Motor neuron (in vitro differentiated cells): ENCODE results near the gene SUSD4. TPM values are rescaled to one million over a fixed set of nuclear protein-coding genes. Genes with fewer than 3 reads are reported as not detected.

Source experiments
- ATAC-seq, 8 experiments: fragments of 200-7000 bp; cut with Tn5 transposase; replicated peaks in 6 of 8; 2 replicates each; pipeline ENCODE4 v1.8.0; 2021; ENCODE audit warnings: mild to moderate bottlenecking in 8 of 8, moderate library complexity in 8 of 8
- H3K27ac ChIP-seq, 2 donors: fragments of 250-450 bp; sonication (Bioruptor Pico); 2 replicates each; pipeline ENCODE4 v1.9.0; 2021; ENCODE audit warnings: antibody characterized with exemption in 2 of 2, mild to moderate bottlenecking in 2 of 2, moderate library complexity in 1 of 2
- H3K4me1 ChIP-seq, 2 donors: fragments of 250-450 bp; sonication (Bioruptor Pico); replicated peaks in 1 of 2; 2 replicates each; pipeline ENCODE4 v1.6.1; 2021; ENCODE audit warnings: antibody characterized with exemption in 2 of 2, mild to moderate bottlenecking in 2 of 2, moderate library complexity in 1 of 2
- H3K4me3 ChIP-seq, 5 donors: fragments of 250-450 bp; sonication (Bioruptor Pico); 2 replicates each; pipeline ENCODE4 v1.9.0; 2021; ENCODE audit warnings: antibody characterized with exemption in 5 of 5, mild to moderate bottlenecking in 5 of 5, moderate library complexity in 4 of 5
- WGBS, 10 experiments: fragments of 450-650 bp; shearing (Covaris generic); methylation state at CpG; one replicate each; pipeline ENCODE4 v1.0.0; 2022; 5-methylcytosine and 5-hydroxymethylcytosine counted together
- in situ Hi-C, 9 experiments: fragments of 400-800 bp; cut with MboI; loops; one replicate each; pipeline ENCODE4 v1.15.0; 2021; ENCODE audit warnings: low sequenced_read_pairs in 9 of 9, low pct_unique_long_range_greater_than_20kb in 2 of 9; ENCODE audit not compliant: unreplicated experiment in 9 of 9
- total RNA-seq, 8 experiments: library from RNA; unstranded; fragments of 300-600 nt; gene quantifications; 2 replicates each; pipeline versions ENCODE4 v1.2.3 to v1.2.4, GENCODE V29; 2022

Gene SUSD4
- total RNA-seq, 8 experiments from 2014 or later, result 5.4 to 28.7 (median 15.7) TPM

GRCh38 chr1:223233410-223234169 lies 130.4 kb downstream of the SUSD4 start:
- 14 to 92% (median 67%) methylated on average over 2 to 9 of the region's 11 CpGs for WGBS, 10 experiments
- peak in 3 of 8 experiments; percentile 73 to 92 (median 91) for ATAC-seq
- H3K4me1 ChIP-seq, result no peaks in the 10 kb centered on the region
- in situ Hi-C loops, result no loop called here
- H3K4me3 ChIP-seq, result no peak overlapping the region
- no peak overlapping the region for H3K27ac ChIP-seq

GRCh38 chr1:223233019-223233409 lies 131.0 kb downstream of the SUSD4 start:
- no peak for ATAC-seq
- 58 to 100% (median 80%) methylated on average over 1 to 3 of the region's 3 CpGs; no CpG with 5 or more reads in 1 of the 10 experiments for WGBS, 10 experiments
- no peaks in the 10 kb centered on the region for H3K4me1 ChIP-seq
- no peak overlapping the region for H3K4me3 ChIP-seq
- in situ Hi-C loops, result no loop called here
- no peak overlapping the region for H3K27ac ChIP-seq

GRCh38 chr1:223231581-223231980 lies 132.4 kb downstream of the SUSD4 start:
- no peak overlapping the region for H3K27ac ChIP-seq

GRCh38 chr1:223231011-223231572 lies 132.9 kb downstream of the SUSD4 start:
- in situ Hi-C loops, result no loop called here
- Histone ChIP-seq H3K4me3 (no peak overlapping the region), H3K4me1 (no peaks in the 10 kb centered on the region), H3K27ac (no peak overlapping the region)
- ATAC-seq, result no peak
- WGBS, 10 experiments, result 70 to 100% (median 88%) methylated on average over 1 to 5 of the region's 7 CpGs; no CpG with 5 or more reads in 5 of the 10 experiments

More at GRCh38 chr1:223231581-223231980, 132.4 kb downstream of the SUSD4 start:
- Histone ChIP-seq H3K4me1 (no peaks in the 10 kb centered on the region), H3K4me3 (no peak overlapping the region)
- no peak for ATAC-seq
- WGBS, 10 experiments, result 60 to 88% (median 72%) methylated on average over 2 to 7 of the region's 7 CpGs; no CpG with 5 or more reads in 3 of the 10 experiments
- in situ Hi-C loops, result no loop called here

- no peak overlapping the region for H3K4me3 ChIP-seq
- H3K27ac ChIP-seq, result no peak overlapping the region
- H3K4me1 ChIP-seq, result no peaks in the 10 kb centered on the region
- 30 to 93% (median 80%) methylated on average over 2 to 10 of the region's 11 CpGs; no CpG with 5 or more reads in 1 of the 10 experiments for WGBS, 10 experiments
- in situ Hi-C loops, result no loop called here
- no peak for ATAC-seq
These were observed 133.7 kb downstream of the SUSD4 start for GRCh38 chr1:223230161-223230881.

GRCh38 chr1:223229756-223230155 lies 134.2 kb downstream of the SUSD4 start:
- no peak for ATAC-seq
- in situ Hi-C loops, result no loop called here
- WGBS, 10 experiments, result 51 to 73% (median 61%) methylated on average over 1 to 3 of the region's 3 CpGs; no CpG with 5 or more reads in 4 of the 10 experiments
- Histone ChIP-seq H3K4me1 (no peaks in the 10 kb centered on the region), H3K4me3 (no peak overlapping the region), H3K27ac (no peak overlapping the region)

- 86 to 100% (median 95%) methylated on average over 1 to 11 of the region's 12 CpGs; no CpG with 5 or more reads in 1 of the 10 experiments for WGBS, 10 experiments
- no peak for ATAC-seq
- Histone ChIP-seq H3K4me1 (no peaks in the 10 kb centered on the region), H3K4me3 (no peak overlapping the region), H3K27ac (no peak overlapping the region)
- in situ Hi-C loops, result no loop called here
These were observed 134.9 kb downstream of the SUSD4 start for GRCh38 chr1:223228931-223229528.

GRCh38 chr1:223228201-223228600 lies 135.8 kb downstream of the SUSD4 start:
- WGBS, 10 experiments, result 80 to 100% (median 100%) methylated on average over 1 to 2 of the region's 2 CpGs; no CpG with 5 or more reads in 5 of the 10 experiments
- H3K4me1 ChIP-seq, result no peaks in the 10 kb centered on the region
- in situ Hi-C loops, result no loop called here
- H3K27ac ChIP-seq, result no peak overlapping the region
- H3K4me3 ChIP-seq, result no peak overlapping the region
- ATAC-seq, result no peak

- no peak for ATAC-seq
- H3K4me3 ChIP-seq, result no peak overlapping the region
- in situ Hi-C loops, result no loop called here
- H3K4me1 ChIP-seq, result no peaks in the 10 kb centered on the region
- WGBS, 10 experiments, result 72 to 100% (median 83%) methylated on average over 1 to 8 of the region's 12 CpGs; no CpG with 5 or more reads in 6 of the 10 experiments
- H3K27ac ChIP-seq, result no peak overlapping the region
These were observed 136.3 kb downstream of the SUSD4 start for GRCh38 chr1:223227486-223228196.

GRCh38 chr1:223227031-223227430 lies 136.9 kb downstream of the SUSD4 start:
- in situ Hi-C loops, result no loop called here
- 66 to 100% (median 69%) methylated on average over 1 to 3 of the region's 3 CpGs; no CpG with 5 or more reads in 5 of the 10 experiments for WGBS, 10 experiments
- no peak for ATAC-seq
- H3K4me1 ChIP-seq, result no peaks in the 10 kb centered on the region
- H3K4me3 ChIP-seq, result no peak overlapping the region
- H3K27ac ChIP-seq, result no peak overlapping the region

GRCh38 chr1:223226271-223226670 lies 137.7 kb downstream of the SUSD4 start:
- no peak overlapping the region for H3K4me3 ChIP-seq
- 17 to 100% (median 86%) methylated on average over 1 to 2 of the region's 3 CpGs; no CpG with 5 or more reads in 6 of the 10 experiments for WGBS, 10 experiments
- no peak overlapping the region for H3K27ac ChIP-seq
- in situ Hi-C loops, result no loop called here
- no peaks in the 10 kb centered on the region for H3K4me1 ChIP-seq
- ATAC-seq, result no peak

GRCh38 chr1:223225481-223225880 lies 138.5 kb downstream of the SUSD4 start:
- ATAC-seq, result no peak
- WGBS, 10 experiments, result 20 to 83% (median 70%) methylated on average over 1 to 6 of the region's 6 CpGs; no CpG with 5 or more reads in 2 of the 10 experiments
- in situ Hi-C loops, result no loop called here
- Histone ChIP-seq H3K27ac (no peak overlapping the region), H3K4me1 (no peaks in the 10 kb centered on the region), H3K4me3 (no peak overlapping the region)
